ENCODE data around the gene EID1.

EID1 gene

DNA sequence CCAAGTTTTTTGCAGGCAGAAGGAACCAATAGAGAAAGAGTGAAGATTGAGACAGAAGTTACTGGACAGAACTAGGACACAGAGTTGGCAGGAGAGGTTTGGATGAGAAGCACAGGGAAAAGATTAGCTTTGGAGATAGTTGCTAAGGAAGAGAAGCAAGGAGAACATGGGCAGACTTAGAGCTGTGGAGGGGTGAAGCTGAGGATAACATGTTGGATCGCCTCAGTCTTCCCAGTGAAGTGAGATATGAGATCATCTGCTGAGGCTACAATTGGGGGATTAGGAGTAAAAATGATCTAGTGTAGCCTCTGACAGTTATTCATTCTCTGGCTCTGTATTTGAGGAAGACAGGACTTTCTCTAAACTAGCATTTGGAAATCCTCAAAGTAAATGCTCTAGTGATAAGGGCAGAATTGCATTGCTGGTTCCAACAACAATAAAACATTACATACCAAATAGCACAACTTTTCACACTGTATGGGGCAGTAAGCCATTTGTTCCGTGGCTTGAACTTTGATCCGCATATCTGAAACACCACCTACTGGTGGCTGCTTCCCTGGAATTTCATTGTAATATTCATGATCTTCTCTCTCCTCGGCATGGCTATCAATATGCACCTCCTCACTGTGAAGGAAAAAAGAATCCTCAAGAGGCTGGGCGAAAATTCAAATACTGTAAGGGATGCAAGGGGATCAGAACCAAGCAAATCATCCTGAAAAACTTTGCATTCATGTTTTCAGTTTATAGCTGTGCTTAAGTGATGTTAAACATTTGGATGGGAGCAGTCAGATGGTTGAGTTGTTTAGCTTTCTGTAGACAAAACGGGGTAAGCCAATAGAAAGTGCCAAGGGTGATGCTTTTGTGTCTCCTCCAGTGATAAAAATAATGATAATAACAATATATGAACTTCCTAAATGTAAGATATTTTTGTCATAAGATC is 22.2 kb upstream of the EID1 start:
- H3K27ac ChIP-seq (replicated peaks): no peak overlapping the region
- H3K27me3 ChIP-seq (ENCODE audit: insufficient read depth, poor library complexity, severe bottlenecking): no peaks in the 10 kb centered on the region

DNA sequence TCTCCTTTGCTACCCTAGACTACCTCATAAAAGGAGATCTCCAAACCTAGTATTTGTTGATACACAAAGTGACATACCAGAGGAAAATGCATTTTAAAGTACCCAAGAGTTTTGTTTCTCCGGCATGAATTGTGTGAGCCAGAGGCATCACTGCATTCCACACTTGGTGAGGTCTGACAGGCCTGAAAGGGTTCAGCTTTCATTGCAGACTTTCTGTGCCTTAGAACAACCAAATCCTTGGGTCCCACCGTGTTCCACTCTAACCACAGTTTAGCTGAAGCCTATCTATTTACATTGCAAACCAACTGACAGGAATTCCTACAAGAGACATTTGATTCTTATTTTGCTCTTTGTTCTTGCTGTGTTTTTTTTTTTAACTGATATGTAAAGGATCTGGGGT is 21.0 kb upstream of the EID1 start:
- DNase-seq (ENCODE audit: low read depth in 1 of 2, low spot score in 1 of 2): no peak
- Histone ChIP-seq H3K27me3 (ENCODE audit: insufficient read depth, poor library complexity, severe bottlenecking) (no peaks in the 10 kb centered on the region), H3K4me3 (replicated peaks; ENCODE audit: insufficient read depth, low read length) (no peak overlapping the region), H3K27ac (replicated peaks) (no peak overlapping the region)
- TF ChIP-seq POLR2AphosphoS5 (IDR thresholded peaks at IDR 0.05; ENCODE audit: low read depth) (no peak), SPI1 (IDR thresholded peaks at IDR 0.05; ENCODE audit: borderline replicate concordance, low read depth) (no peak), GABPA (IDR thresholded peaks at IDR 0.05; ENCODE audit: low read depth) (no peak)
- TF ChIP-seq, protein P1, sequence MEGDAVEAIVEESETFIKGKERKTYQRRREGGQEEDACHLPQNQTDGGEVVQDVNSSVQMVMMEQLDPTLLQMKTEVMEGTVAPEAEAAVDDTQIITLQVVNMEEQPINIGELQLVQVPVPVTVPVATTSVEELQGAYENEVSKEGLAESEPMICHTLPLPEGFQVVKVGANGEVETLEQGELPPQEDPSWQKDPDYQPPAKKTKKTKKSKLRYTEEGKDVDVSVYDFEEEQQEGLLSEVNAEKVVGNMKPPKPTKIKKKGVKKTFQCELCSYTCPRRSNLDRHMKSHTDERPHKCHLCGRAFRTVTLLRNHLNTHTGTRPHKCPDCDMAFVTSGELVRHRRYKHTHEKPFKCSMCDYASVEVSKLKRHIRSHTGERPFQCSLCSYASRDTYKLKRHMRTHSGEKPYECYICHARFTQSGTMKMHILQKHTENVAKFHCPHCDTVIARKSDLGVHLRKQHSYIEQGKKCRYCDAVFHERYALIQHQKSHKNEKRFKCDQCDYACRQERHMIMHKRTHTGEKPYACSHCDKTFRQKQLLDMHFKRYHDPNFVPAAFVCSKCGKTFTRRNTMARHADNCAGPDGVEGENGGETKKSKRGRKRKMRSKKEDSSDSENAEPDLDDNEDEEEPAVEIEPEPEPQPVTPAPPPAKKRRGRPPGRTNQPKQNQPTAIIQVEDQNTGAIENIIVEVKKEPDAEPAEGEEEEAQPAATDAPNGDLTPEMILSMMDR (IDR thresholded peaks at IDR 0.05; ENCODE audit: insufficient read depth, low read length): no peak
- TF ChIP-seq, protein P2, sequence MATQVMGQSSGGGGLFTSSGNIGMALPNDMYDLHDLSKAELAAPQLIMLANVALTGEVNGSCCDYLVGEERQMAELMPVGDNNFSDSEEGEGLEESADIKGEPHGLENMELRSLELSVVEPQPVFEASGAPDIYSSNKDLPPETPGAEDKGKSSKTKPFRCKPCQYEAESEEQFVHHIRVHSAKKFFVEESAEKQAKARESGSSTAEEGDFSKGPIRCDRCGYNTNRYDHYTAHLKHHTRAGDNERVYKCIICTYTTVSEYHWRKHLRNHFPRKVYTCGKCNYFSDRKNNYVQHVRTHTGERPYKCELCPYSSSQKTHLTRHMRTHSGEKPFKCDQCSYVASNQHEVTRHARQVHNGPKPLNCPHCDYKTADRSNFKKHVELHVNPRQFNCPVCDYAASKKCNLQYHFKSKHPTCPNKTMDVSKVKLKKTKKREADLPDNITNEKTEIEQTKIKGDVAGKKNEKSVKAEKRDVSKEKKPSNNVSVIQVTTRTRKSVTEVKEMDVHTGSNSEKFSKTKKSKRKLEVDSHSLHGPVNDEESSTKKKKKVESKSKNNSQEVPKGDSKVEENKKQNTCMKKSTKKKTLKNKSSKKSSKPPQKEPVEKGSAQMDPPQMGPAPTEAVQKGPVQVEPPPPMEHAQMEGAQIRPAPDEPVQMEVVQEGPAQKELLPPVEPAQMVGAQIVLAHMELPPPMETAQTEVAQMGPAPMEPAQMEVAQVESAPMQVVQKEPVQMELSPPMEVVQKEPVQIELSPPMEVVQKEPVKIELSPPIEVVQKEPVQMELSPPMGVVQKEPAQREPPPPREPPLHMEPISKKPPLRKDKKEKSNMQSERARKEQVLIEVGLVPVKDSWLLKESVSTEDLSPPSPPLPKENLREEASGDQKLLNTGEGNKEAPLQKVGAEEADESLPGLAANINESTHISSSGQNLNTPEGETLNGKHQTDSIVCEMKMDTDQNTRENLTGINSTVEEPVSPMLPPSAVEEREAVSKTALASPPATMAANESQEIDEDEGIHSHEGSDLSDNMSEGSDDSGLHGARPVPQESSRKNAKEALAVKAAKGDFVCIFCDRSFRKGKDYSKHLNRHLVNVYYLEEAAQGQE (IDR thresholded peaks at IDR 0.05; ENCODE audit: insufficient replicate concordance, low read depth): no peak

More for the DNA sequence above, 22.2 kb upstream of the EID1 start:
- no peak for TF ChIP-seq GABPA (IDR thresholded peaks at IDR 0.05; ENCODE audit: low read depth)
- TF ChIP-seq SPI1 (IDR thresholded peaks at IDR 0.05; ENCODE audit: borderline replicate concordance, low read depth): no peak
- TF ChIP-seq, protein P1 (IDR thresholded peaks at IDR 0.05; ENCODE audit: insufficient read depth, low read length): no peak
- TF ChIP-seq POLR2AphosphoS5 (IDR thresholded peaks at IDR 0.05; ENCODE audit: low read depth): no peak
- TF ChIP-seq, protein P2 (IDR thresholded peaks at IDR 0.05; ENCODE audit: insufficient replicate concordance, low read depth): no peak
- H3K4me3 ChIP-seq (replicated peaks; ENCODE audit: insufficient read depth, low read length): no peak overlapping the region
- no peak for DNase-seq (ENCODE audit: low read depth in 1 of 2, low spot score in 1 of 2)

DNA sequence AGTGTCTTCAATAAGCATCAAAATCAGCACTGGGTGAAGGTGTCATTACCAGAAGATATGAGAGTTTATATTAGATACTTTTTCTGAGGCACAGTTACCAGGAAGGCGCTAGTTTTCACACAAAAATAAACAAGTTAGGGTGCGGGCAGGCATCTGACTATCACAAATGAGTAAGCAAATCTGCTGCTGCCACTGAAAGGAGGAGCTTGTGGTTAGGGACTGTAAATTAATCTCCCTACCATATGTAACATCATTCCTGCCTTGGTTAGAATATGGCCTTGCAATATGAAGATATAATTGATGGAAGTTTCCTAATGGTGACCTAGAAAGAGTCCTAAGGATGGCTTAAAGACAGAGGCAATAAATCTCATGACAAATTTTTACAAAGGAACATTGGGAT is 19.5 kb upstream of the EID1 start:
- no peak overlapping the region for H3K27ac ChIP-seq (replicated peaks)
- H3K4me3 ChIP-seq (replicated peaks; ENCODE audit: insufficient read depth, low read length): no peak overlapping the region
- no peak for DNase-seq (ENCODE audit: low read depth in 1 of 2, low spot score in 1 of 2)
- H3K27me3 ChIP-seq (ENCODE audit: insufficient read depth, poor library complexity, severe bottlenecking): no peaks in the 10 kb centered on the region
- no peak for TF ChIP-seq SPI1 (IDR thresholded peaks at IDR 0.05; ENCODE audit: borderline replicate concordance, low read depth)
- TF ChIP-seq, protein P1 (IDR thresholded peaks at IDR 0.05; ENCODE audit: insufficient read depth, low read length): no peak
- TF ChIP-seq, protein P2 (IDR thresholded peaks at IDR 0.05; ENCODE audit: insufficient replicate concordance, low read depth): no peak

Data from HL-60 (cell line).